ENCODE data around the gene FBXO40. TPM values are rescaled to one million over a fixed set of nuclear protein-coding genes. Genes with fewer than 3 reads are reported as not detected.

FBXO40 gene
- total RNA-seq, 1 donor from 2014 or later = not detected

DNA sequence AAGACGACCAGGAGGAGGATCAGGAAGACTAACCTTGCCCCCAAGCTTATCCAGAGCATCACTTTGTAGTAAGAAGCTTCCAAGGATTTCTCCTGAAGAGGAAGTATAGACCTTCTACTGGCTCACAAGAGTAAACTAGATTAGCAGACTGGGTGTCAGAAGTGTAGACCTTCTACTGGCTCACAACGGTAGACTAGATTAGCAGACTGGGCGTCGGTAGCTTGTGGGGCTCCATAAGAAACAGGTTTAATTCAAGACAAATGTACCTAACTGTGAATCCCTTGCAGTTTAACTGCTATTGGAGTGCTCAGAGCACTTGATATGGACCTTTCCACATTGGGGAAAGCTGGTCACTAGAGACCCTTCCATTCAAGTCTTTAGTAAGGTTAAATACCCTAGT lies 12.9 kb downstream of the FBXO40 start:
- Mint-ChIP-seq H3K4me1 (ENCODE audit: low read depth, unreplicated experiment) (no peaks in the 10 kb centered on the region), H3K27ac (ENCODE audit: unreplicated experiment) (no peak overlapping the region), H3K9me3 (ENCODE audit: unreplicated experiment) (peaks cover 1% of the 10 kb centered on the region), H3K36me3 (ENCODE audit: unreplicated experiment) (no peaks in the 10 kb centered on the region), H3K27me3 (ENCODE audit: unreplicated experiment) (no peaks in the 10 kb centered on the region), H3K4me3 (ENCODE audit: unreplicated experiment) (no peak overlapping the region)
- DNase-seq = no peak
- TF ChIP-seq, protein P1, sequence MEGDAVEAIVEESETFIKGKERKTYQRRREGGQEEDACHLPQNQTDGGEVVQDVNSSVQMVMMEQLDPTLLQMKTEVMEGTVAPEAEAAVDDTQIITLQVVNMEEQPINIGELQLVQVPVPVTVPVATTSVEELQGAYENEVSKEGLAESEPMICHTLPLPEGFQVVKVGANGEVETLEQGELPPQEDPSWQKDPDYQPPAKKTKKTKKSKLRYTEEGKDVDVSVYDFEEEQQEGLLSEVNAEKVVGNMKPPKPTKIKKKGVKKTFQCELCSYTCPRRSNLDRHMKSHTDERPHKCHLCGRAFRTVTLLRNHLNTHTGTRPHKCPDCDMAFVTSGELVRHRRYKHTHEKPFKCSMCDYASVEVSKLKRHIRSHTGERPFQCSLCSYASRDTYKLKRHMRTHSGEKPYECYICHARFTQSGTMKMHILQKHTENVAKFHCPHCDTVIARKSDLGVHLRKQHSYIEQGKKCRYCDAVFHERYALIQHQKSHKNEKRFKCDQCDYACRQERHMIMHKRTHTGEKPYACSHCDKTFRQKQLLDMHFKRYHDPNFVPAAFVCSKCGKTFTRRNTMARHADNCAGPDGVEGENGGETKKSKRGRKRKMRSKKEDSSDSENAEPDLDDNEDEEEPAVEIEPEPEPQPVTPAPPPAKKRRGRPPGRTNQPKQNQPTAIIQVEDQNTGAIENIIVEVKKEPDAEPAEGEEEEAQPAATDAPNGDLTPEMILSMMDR (IDR thresholded peaks at IDR 0.05; ENCODE audit: partially characterized antibody, unreplicated experiment) = no peak

DNA sequence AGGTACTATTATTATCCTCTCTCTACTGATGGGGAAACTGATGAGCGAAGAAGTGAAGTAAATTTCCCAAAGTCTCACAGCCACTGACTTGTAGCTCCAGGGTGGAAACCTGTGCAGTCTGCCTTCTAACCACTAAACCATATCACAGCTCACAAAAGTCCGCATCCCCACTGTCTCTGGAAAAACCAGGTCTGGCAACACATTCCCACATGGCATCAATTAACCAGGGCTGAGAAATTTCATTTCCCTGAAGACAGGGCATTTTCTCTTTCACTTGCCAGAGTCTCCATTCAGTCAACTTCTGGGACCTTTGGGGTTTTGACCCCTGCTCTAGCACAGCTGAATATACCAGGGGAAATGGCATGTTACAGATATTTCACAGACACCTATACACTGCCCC lies 26.5 kb downstream of the FBXO40 start:
- H3K36me3 Mint-ChIP-seq (ENCODE audit: unreplicated experiment) = no peaks in the 10 kb centered on the region
- DNase-seq = no peak
- H3K27ac Mint-ChIP-seq (ENCODE audit: unreplicated experiment) = no peak overlapping the region
- H3K4me3 Mint-ChIP-seq (ENCODE audit: unreplicated experiment) = no peak overlapping the region
- peaks cover 5% of the 10 kb centered on the region for H3K9me3 Mint-ChIP-seq (ENCODE audit: unreplicated experiment)
- peaks cover 6% of the 10 kb centered on the region for H3K27me3 Mint-ChIP-seq (ENCODE audit: unreplicated experiment)
- TF ChIP-seq, protein P1 (IDR thresholded peaks at IDR 0.05; ENCODE audit: partially characterized antibody, unreplicated experiment) = no peak
- peaks cover 5% of the 10 kb centered on the region for H3K4me1 Mint-ChIP-seq (ENCODE audit: low read depth, unreplicated experiment)

DNA sequence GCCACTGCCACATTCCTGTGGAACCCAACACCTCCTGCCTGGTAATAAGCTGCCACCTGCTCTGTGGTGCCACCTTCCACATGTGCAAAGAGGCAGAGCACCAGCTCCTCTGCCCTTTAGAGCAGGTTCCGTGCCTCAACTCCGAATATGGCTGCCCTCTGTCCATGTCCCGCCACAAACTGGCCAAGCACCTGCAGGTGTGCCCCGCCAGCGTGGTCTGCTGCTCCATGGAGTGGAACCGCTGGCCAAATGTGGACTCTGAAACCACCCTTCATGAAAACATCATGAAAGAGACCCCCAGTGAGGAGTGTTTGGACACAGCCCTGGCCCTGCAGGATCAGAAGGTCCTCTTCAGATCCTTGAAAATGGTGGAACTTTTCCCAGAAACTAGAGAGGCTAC lies 28.3 kb downstream of the FBXO40 start:
- H3K4me3 Mint-ChIP-seq (ENCODE audit: unreplicated experiment) = no peak overlapping the region
- TF ChIP-seq, protein P1 (IDR thresholded peaks at IDR 0.05; ENCODE audit: partially characterized antibody, unreplicated experiment) = no peak
- peaks cover 5% of the 10 kb centered on the region for H3K9me3 Mint-ChIP-seq (ENCODE audit: unreplicated experiment)
- peaks cover 6% of the 10 kb centered on the region for H3K27me3 Mint-ChIP-seq (ENCODE audit: unreplicated experiment)
- H3K27ac Mint-ChIP-seq (ENCODE audit: unreplicated experiment) = no peak overlapping the region
- peaks cover 9% of the 10 kb centered on the region for H3K4me1 Mint-ChIP-seq (ENCODE audit: low read depth, unreplicated experiment)
- H3K36me3 Mint-ChIP-seq (ENCODE audit: unreplicated experiment) = no peaks in the 10 kb centered on the region
- DNase-seq = no peak

DNA sequence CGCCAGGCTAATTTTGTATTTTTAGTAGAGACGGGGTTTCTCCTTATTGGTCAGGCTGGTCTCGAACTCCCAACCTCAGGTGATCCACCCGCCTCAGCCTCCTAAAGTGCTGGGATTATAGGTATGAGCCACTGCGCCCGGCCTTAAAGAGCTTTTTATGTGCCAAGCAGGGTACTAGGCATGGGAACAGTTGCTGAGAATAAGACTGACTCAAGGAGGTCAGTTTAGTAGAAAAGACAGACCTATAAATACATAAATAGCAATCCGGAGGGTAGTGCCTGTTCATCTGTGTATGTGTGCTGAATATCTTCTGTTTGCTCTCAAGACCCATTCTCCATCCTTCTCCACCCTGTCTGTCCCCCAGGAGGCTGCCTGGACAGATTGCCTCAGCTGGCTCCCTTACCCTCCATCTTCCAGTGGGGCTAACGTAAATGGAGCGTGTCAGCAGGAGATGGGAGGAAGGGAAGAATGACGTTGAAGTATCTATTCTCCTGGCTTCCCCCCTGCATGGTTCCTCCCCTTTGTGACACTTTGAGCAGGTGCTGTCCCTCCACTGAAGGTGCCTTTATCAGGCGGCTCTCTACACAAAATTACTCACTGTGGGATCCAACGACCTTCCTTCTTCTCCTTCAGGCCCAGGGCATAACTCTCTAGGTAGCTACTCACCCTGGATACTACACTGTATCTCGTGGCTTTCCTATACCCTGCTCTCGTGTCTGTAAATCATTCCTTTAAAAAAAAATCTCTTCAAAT lies 31.1 kb downstream of the FBXO40 start:
- Mint-ChIP-seq H3K4me1 (ENCODE audit: low read depth, unreplicated experiment) (peaks cover 13% of the 10 kb centered on the region), H3K9me3 (ENCODE audit: unreplicated experiment) (peaks cover 5% of the 10 kb centered on the region), H3K4me3 (ENCODE audit: unreplicated experiment) (peak overlapping the region; percentile 10), H3K36me3 (ENCODE audit: unreplicated experiment) (no peaks in the 10 kb centered on the region), H3K27me3 (ENCODE audit: unreplicated experiment) (peaks cover 6% of the 10 kb centered on the region), H3K27ac (ENCODE audit: unreplicated experiment) (peak overlapping the region; percentile 85)
- TF ChIP-seq, protein P1 (IDR thresholded peaks at IDR 0.05; ENCODE audit: partially characterized antibody, unreplicated experiment) = no peak
- peak; percentile 40 for DNase-seq

DNA sequence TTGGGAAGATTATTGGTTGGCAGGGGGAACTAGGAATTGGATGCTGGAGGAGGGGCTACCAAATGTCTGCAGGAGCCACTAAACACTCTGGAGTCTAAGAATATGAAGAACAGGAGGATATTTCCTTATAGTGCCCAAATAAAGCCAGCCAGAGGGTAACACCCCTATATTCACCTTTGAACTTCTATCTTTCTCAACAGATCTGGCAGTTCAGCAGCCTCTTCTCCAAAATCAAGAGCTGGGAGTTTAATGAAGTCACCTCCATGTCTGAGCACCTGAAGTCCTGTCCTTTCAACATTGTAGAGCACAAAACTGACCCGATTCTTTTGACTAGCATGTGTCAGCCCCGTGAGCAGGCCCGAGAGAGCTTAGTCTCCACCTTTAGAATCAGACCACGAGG lies 33.3 kb downstream of the FBXO40 start:
- Mint-ChIP-seq H3K4me3 (ENCODE audit: unreplicated experiment) (no peak overlapping the region), H3K36me3 (ENCODE audit: unreplicated experiment) (no peaks in the 10 kb centered on the region), H3K9me3 (ENCODE audit: unreplicated experiment) (peaks cover 5% of the 10 kb centered on the region), H3K27ac (ENCODE audit: unreplicated experiment) (no peak overlapping the region), H3K4me1 (ENCODE audit: low read depth, unreplicated experiment) (peaks cover 13% of the 10 kb centered on the region), H3K27me3 (ENCODE audit: unreplicated experiment) (peaks cover 2% of the 10 kb centered on the region)
- TF ChIP-seq, protein P1 (IDR thresholded peaks at IDR 0.05; ENCODE audit: partially characterized antibody, unreplicated experiment) = no peak
- DNase-seq = no peak
